HuH-7.5 (cell line): ENCODE measurements around the gene NOS1AP.

Source experiments
- DNase-seq: peaks from one replicate; pipeline ENCODE4 v3.0.0; 2011; ENCODE audit warnings: low spot score

NOS1AP gene

GRCh38 chr1:162220009-162220539 is 150.6 kb downstream of the NOS1AP start:
- no peak for DNase-seq

GRCh38 chr1:162222014-162222413 is 152.5 kb downstream of the NOS1AP start:
- no peak for DNase-seq

DNA sequence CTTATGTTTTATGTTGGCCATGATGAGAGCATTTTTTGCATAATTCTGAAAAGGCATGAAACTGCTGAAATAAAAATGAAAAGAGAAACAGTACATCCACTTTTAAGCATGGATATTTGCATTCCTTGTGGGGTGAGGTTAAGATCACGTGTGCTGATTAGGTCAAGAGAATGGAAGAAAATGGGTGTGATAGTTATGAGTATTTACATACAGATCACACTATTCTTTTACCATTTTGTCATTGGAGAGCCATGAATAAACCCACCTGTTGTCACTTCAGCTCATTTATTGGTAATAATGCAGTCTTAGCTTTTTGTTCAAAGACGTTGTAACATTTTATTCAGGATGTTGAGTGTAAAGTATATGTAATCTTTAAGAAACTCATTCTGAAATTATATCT is 153.2 kb downstream of the NOS1AP start:
- DNase-seq: no peak

- no peak for DNase-seq
These were observed 154.0 kb downstream of the NOS1AP start for GRCh38 chr1:162223488-162223887.

- DNase-seq: no peak
These were observed 154.8 kb downstream of the NOS1AP start for GRCh38 chr1:162224267-162224666.

GRCh38 chr1:162228586-162228985 is 159.1 kb downstream of the NOS1AP start:
- no peak for DNase-seq

- DNase-seq: no peak
These were observed 160.1 kb downstream of the NOS1AP start for GRCh38 chr1:162229549-162229948.

DNA sequence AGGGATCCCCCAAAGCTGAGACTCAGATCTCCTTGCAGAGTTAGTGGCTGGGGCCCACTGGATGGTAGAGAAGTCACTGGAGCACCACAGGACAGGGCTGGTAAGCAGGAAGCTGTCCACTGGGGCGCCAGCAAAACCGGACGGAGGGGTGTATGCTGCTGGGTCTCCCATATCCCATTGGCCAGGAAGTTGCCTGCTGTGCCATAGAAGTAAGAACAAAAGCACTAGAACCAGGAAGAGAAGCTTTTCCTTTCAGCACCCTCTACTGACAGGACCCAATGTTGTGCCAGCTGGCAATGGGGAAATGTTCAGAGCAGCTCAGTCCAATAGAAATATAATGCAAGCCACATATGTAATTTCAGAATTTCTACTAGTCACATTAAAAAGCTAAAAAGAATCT is 160.6 kb downstream of the NOS1AP start:
- no peak for DNase-seq

GRCh38 chr1:162230517-162230916 is 161.0 kb downstream of the NOS1AP start:
- DNase-seq: no peak

DNA sequence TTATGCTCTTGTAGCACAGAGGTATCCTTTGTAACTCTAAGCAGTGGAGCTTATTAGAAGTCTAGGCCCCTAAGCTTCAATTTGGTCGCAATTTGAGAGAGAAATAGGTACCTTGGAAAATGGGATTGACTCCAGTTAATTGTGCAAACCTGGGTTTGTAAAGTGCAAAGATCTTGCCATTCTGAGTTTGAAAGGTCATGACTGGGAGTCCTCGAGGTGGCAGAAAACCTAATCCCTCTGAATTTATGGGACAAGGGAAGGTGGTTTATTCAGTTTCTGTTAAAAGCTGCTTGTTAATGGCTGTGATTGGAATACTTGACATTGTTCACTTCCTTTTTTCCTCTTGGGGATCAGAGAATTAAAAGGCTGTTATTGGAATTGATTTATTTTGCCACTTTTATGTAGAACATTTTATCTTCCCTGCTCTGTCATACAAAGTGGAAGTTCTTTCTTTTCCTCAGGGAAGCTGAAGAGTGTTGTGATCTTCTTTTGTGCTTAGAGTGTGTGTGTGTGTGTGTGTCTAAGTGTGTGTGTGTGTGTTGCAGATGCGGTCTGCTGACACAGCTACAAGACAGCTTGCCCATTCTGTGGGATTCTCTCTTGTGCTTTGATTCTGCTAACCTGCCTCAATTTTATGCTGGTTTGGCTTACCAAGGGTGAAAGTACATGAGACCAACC is 162.7 kb downstream of the NOS1AP start:
- DNase-seq: no peak

DNA sequence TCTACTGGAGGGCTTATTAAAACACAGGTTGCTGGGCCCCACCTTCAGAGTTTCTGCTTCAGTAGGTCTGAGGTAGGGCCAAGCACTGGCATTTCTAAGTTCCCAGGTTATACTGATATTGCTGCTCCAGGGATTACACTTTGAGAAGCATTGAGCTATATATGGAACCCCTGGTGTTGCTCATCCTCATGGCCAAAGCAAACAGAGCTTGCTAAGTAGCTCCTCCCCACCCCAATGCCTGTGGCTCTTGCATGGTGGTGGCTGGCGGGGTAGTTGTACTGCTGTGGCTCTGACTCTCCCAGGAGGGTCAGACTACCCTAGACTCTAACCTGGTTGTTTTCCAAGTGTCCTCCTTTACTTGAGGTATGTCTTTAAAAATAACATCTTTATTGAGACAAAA is 163.6 kb downstream of the NOS1AP start:
- no peak for DNase-seq

DNA sequence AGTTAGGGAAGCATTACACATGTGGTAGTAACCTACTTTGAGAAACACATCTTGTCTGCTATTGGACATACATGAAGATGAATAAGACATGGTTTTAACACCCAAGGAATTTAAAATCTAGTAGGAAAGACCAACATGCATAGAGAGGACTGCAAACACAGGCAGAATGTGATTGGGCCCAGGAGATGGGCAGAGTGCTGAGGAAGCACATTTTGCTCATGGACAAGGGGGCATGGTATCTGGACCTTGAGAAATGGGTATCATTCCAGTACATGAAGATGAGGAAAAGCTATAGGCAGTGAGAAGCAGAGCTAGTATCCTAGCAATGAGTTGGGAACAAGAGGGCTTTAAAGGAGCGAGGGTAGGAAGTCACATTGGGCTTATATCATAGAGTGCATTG is 164.4 kb downstream of the NOS1AP start:
- DNase-seq: no peak

GRCh38 chr1:162234571-162234970 is 165.1 kb downstream of the NOS1AP start:
- no peak for DNase-seq

DNA sequence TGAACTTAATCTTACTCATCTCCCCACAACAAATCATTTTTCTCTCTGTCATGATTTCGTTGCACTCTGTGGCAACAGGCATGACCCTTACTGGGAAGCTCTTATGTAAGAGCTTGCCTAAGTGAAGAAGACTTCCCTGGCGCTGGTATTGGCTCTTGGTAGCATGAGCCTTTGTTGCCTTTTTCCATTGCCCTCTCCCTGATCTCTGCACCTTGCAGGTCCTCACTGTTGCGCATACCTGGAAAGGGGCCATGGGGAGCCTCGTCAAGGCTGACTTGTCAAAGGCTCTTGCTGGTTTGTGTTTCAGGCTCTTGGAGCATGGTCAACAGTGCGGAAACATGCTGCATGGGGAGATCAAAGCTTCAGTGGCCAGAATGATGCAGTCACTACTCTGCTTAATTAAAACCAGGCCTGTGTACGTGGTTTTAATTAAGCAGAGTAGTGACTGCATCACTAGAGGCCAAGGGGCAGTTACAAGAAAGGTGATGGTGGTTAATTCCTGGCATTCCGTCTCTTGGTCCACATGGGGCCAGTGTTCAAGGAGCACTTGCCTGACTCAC is 165.8 kb downstream of the NOS1AP start:
- no peak for DNase-seq

- DNase-seq: no peak
These were observed 166.7 kb downstream of the NOS1AP start for GRCh38 chr1:162236201-162236600.

GRCh38 chr1:162236618-162237017 is 167.1 kb downstream of the NOS1AP start:
- DNase-seq: no peak

GRCh38 chr1:162240577-162240976 is 171.1 kb downstream of the NOS1AP start:
- no peak for DNase-seq

DNA sequence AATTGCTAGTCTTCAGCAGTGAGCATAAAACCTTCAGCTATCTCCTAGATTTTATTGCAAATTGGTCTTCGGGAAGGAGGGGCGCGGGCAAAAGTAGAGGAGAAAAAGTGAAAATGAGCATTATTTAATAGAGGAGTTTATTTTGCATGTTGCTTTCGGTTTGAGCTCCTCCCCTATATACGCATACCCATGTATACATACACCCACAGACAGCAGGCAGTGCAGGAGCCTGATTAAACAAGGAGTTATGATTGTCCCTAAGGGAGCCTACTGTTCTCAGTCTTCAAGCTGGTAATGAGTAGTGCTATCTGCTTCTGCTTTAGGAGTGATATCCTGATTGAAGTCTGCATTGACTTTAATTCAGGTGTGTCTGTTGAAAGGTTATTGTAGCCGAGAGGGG is 173.3 kb downstream of the NOS1AP start:
- no peak for DNase-seq

DNA sequence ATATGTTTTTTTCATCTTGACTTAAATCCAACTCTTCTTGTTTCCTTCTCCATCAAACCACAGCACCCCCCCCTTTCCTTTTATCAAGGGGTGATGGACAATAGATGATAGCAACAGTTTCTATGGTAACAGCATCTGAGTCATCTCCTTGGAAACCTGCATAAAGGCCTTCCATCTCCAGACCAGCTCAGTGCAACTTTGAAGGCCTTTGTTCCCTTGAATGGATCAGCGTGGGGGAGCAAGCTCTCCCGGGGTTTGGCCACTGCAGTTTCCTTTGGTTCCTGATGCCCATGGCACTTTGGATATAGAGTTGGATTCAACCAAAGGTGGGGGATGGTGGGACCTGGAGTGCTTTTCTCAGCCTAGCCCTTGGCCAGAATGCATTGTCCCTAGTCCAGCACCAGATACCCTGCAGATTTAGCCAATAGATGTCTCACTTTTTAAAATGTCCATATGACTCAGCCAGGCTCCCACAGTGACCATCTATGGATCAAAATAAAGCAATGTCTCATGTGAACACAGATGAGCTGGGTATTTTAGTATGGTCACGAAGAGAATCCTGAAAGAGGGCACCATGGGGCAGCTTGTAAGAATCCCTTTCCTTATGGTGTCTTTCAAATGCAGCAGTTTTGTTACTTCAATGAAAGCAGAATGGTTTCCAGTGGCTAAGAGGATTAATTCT is 179.5 kb downstream of the NOS1AP start:
- no peak for DNase-seq

DNA sequence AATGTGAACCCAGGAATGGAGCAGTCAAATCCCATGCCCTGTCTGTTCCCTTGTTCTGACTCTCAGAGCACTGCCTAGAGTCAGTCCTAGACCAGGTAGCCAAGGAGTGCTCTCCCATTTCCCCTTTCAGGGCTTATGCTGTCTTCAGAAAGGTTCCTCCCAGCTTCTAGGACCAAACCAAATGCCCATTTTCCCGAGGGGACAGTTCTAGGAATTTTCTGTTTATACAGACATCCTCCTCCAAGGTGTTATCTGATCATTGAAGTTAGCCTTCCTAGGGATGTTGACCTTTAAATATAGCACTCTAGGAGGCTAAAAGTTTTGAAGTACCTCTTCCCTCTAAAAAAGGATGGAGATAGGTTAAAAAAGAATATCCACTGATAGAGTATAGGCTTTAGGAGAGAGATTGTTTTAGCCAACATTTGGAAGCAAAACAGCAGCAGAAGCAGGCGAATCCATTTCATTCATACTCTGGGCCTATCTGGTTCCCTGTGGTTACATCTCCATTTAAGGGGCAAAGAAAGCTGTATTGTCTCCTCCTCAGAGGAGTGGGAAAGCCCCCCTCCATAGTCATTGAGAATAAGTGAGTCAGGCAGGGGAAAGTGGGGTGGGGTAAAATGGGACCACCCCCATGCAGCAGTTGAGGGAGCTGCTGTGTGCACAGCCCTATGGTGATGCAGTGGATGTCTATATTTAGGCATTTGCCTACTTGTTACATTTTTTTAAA is 180.7 kb downstream of the NOS1AP start:
- DNase-seq: no peak

- no peak for DNase-seq
These were observed 181.6 kb downstream of the NOS1AP start for GRCh38 chr1:162251102-162251501.

GRCh38 chr1:162252214-162252613 is 182.7 kb downstream of the NOS1AP start:
- no peak for DNase-seq

DNA sequence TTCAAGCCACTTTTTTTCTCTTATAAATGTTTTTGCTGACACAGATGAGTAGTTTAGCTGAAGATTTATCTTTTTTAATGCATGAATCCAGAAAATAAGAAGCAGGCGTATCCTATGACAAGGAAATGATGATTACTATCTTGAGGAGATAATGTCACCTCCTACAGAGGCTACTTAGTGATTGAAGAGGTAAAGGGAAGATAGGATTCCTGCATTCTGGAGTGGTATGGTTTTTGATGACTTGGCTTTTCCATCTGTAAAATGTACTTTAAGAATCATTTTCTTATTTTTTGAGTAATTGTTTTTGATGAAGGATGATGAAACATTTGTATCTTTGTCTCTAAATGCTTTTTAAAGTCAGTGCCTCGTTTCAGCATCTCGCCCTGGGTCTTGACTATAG is 184.3 kb downstream of the NOS1AP start:
- no peak for DNase-seq
